Activated CD4-positive, alpha-beta memory T cell treated with anti-CD3 and anti-CD28 coated beads for 36 hours (primary cell): Measurements from ENCODE around the gene BLTP3A. TPM values are rescaled to one million over a fixed set of nuclear protein-coding genes. Genes with fewer than 3 reads are reported as not detected.
"Not testable (repeated sequence)": the region's sequence is repeated elsewhere in the genome, so short reads cannot be mapped to it uniquely, and the experiment has no call there.

ENCODE experiments used
- CTCF ChIA-PET: fragments of 350-600 bp; sonication (Branson Sonifier 250); formaldehyde crosslinking; loops from one replicate; lab custom pipeline; 2021; ENCODE audit warnings: antibody characterized with exemption, inconsistent platforms; lab: Charles Lee
- POLR2A ChIA-PET: fragments of 350-600 bp; sonication (Branson Sonifier 250); formaldehyde crosslinking; loops from one replicate; lab custom pipeline; 2021; ENCODE audit warnings: antibody characterized with exemption; lab: Charles Lee
- DNase-seq: peaks from one replicate; pipeline ENCODE4 v3.0.0-alpha.2; 2020
- H3K27ac Mint-ChIP-seq: one replicate; pipeline ENCODE4 v1.8.0; 2021; ENCODE audit warnings: mixed read lengths
- H3K27me3 Mint-ChIP-seq: one replicate; pipeline ENCODE4 v1.8.0; 2021; ENCODE audit warnings: mixed read lengths
- H3K36me3 Mint-ChIP-seq: one replicate; pipeline ENCODE4 v1.8.0; 2021; ENCODE audit warnings: mixed read lengths
- H3K4me1 Mint-ChIP-seq: one replicate; pipeline ENCODE4 v1.8.0; 2021; ENCODE audit warnings: low read depth, mixed read lengths
- H3K4me3 Mint-ChIP-seq: one replicate; pipeline ENCODE4 v1.8.0; 2021; ENCODE audit warnings: mild to moderate bottlenecking, mixed read lengths
- H3K9me3 Mint-ChIP-seq: one replicate; pipeline ENCODE4 v1.8.0; 2021; ENCODE audit warnings: mixed read lengths
- intact Hi-C: fragments of 100-400 bp; cut with micrococcal nuclease; formaldehyde crosslinking; loops from one replicate; pipeline ENCODE4 v1.15.1; 2023
- total RNA-seq, 2 experiments: library from RNA; stranded (reverse); gene quantifications; one replicate each; pipeline ENCODE4 v1.2.3, GENCODE V29; 2021

The BLTP3A gene
- total RNA-seq, 2 experiments from 2014 or later: 14.1 to 14.6 TPM

GRCh38 chr6:34760108-34760507 lies 31.8 kb upstream of the BLTP3A start:
- no peak overlapping the region for H3K27ac Mint-ChIP-seq
- H3K4me3 Mint-ChIP-seq: no peak overlapping the region
- intact Hi-C loops: no loop called here
- CTCF ChIA-PET: no interaction called here
- no peak for DNase-seq
- peaks cover 16% of the 10 kb centered on the region for H3K36me3 Mint-ChIP-seq
- peaks cover 9% of the 10 kb centered on the region for H3K4me1 Mint-ChIP-seq
- POLR2A ChIA-PET: no interaction called here
- H3K9me3 Mint-ChIP-seq: no peaks in the 10 kb centered on the region
- no peaks in the 10 kb centered on the region for H3K27me3 Mint-ChIP-seq

- DNase-seq, H3K9me3 Mint-ChIP-seq, POLR2A ChIA-PET: not testable (repeated sequence)
Measured at GRCh38 chr6:34761681-34762080, 30.2 kb upstream of the BLTP3A start.

DNA sequence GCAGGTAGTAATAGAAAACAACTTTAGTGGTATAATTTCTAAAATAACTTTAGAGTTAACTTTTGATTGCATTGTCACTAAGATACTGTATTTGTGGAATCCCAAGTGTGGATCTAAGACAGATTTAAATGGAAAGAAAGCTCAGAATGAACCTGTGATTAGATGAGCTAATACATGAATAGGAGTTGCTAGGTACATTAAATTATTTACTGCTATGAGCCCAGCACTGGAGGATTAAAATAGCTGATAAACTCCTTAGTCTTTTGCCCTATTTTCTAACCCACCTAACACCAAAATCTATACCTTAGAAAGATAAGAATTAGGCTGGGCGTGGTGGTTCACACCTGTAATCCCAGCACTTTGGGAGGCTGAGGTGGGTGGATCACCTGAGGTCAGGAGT lies 23.7 kb upstream of the BLTP3A start:
- H3K27me3 Mint-ChIP-seq: no peaks in the 10 kb centered on the region
- H3K9me3 Mint-ChIP-seq: no peaks in the 10 kb centered on the region
- H3K27ac Mint-ChIP-seq: no peak overlapping the region
- CTCF ChIA-PET: no interaction called here
- intact Hi-C loops: no loop called here
- peaks cover 37% of the 10 kb centered on the region for H3K36me3 Mint-ChIP-seq
- no peak overlapping the region for H3K4me3 Mint-ChIP-seq
- peaks cover 14% of the 10 kb centered on the region for H3K4me1 Mint-ChIP-seq
- POLR2A ChIA-PET: no interaction called here
- no peak for DNase-seq

More at GRCh38 chr6:34761681-34762080, 30.2 kb upstream of the BLTP3A start:
- CTCF ChIA-PET, intact Hi-C loops, H3K4me1 Mint-ChIP-seq, H3K27me3 Mint-ChIP-seq, H3K4me3 Mint-ChIP-seq, H3K27ac Mint-ChIP-seq: not testable (repeated sequence)
- H3K36me3 Mint-ChIP-seq: peaks cover 17% of the 10 kb centered on the region

DNA sequence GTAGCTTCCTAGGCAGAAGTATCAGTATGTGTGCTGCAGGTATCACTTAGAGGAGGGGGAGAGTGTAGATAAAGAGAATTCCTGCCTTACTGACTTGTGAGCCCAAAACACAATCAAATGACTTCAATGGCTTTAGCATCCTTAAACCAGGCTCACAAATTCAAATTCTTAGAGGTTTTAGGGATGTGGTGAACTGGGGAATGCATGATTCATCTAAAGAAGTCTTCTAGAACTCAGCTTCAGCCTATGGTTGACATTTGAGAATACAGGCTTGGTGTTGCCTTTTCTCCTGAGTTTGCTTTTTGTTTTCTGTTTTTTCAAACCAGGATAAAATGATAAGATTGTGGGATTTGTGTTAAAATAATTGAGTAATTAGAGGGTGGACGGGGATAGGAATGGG lies 20.2 kb upstream of the BLTP3A start:
- Mint-ChIP-seq H3K4me3 (no peak overlapping the region), H3K4me1 (peaks cover 14% of the 10 kb centered on the region), H3K36me3 (peaks cover 42% of the 10 kb centered on the region), H3K27me3 (no peaks in the 10 kb centered on the region), H3K27ac (no peak overlapping the region), H3K9me3 (no peaks in the 10 kb centered on the region)
- intact Hi-C loops: no loop called here
- ChIA-PET CTCF (no interaction called here), POLR2A (no interaction called here)
- no peak for DNase-seq

DNA sequence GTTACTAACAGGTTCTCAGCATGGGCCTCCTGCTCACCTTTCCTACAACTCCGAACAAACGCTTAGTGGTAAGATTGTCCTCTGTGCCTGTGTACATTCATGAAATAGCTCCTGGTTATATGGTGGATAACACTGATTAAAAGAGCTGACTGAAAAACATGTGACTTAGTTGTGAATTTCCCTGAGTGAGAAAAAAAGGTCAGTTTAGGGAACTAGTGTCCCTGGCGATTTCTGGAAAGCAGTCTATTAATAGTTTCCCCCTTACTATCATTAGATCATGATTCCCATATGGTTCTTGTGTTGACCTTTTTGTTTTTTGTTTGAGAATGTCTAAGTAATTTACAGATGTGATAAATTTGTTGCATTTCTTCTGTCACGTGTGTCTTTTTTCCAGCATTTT lies 18.9 kb upstream of the BLTP3A start:
- DNase-seq: no peak
- ChIA-PET POLR2A (interaction anchor here (1.3 kb wide), 1 partner anchor 19 kb away, joined by 4 read pairs; the partner anchor contains the start of gene BLTP3A), CTCF (no interaction called here)
- Mint-ChIP-seq H3K36me3 (peaks cover 34% of the 10 kb centered on the region), H3K4me3 (no peak overlapping the region), H3K27ac (no peak overlapping the region), H3K9me3 (no peaks in the 10 kb centered on the region), H3K27me3 (no peaks in the 10 kb centered on the region), H3K4me1 (peaks cover 14% of the 10 kb centered on the region)
- intact Hi-C loops: no loop called here

DNA sequence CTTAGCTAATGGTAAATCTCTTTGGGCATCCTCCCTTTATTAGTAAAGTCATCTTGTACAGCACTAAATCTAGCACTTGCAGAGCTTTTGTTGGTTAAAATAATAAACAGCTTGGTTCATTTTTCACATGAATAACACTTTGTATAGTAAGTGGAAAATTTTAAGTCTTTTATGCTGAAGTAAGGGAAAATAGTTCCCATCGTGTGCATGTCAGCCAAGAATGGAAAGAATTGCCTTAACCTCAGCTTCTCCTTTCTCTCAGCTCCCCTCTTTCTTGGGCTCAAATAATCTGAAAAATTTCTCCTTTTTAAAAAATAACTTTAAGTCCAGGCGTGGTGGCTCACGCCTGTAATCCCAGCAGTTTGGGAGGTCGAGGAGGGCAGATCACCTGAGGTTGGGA lies 18.0 kb upstream of the BLTP3A start:
- ChIA-PET POLR2A (interaction anchor here (1.3 kb wide), 1 partner anchor 18 kb away, joined by 4 read pairs; the partner anchor contains the start of gene BLTP3A), CTCF (interaction anchor here (0.7 to 1.2 kb wide), 3 partner anchors 10 to 433 kb away, joined by 3 read pairs; no protein-coding TSS in a partner anchor)
- no peak for DNase-seq
- Mint-ChIP-seq H3K27me3 (no peaks in the 10 kb centered on the region), H3K9me3 (no peaks in the 10 kb centered on the region), H3K4me3 (no peak overlapping the region), H3K36me3 (peaks cover 32% of the 10 kb centered on the region), H3K27ac (no peak overlapping the region), H3K4me1 (peaks cover 14% of the 10 kb centered on the region)
- intact Hi-C loops: no loop called here

DNA sequence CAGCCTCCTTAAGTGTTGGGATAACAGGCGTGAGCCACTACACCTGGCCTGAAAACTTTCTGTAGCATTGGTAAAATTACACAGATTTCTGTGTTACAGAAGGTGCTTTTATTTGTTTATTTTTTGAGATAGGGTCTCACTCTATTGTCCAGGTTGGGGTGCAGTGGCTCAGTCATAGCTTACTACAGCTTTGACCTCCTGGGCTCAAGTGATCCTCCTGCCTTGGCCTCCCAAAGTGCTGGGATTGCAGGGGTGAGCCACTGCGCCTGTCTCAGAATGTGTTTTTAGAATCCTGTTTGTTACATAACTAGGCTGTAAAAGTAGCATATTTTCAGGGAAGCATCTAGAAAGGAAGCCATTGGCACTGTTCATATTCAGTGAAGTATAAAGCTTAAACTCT lies 16.9 kb upstream of the BLTP3A start:
- intact Hi-C loops: no loop called here
- no peak for DNase-seq
- Mint-ChIP-seq H3K4me3 (no peak overlapping the region), H3K4me1 (peaks cover 14% of the 10 kb centered on the region), H3K9me3 (no peaks in the 10 kb centered on the region), H3K36me3 (peaks cover 27% of the 10 kb centered on the region), H3K27ac (no peak overlapping the region), H3K27me3 (no peaks in the 10 kb centered on the region)
- ChIA-PET POLR2A (no interaction called here), CTCF (no interaction called here)

DNA sequence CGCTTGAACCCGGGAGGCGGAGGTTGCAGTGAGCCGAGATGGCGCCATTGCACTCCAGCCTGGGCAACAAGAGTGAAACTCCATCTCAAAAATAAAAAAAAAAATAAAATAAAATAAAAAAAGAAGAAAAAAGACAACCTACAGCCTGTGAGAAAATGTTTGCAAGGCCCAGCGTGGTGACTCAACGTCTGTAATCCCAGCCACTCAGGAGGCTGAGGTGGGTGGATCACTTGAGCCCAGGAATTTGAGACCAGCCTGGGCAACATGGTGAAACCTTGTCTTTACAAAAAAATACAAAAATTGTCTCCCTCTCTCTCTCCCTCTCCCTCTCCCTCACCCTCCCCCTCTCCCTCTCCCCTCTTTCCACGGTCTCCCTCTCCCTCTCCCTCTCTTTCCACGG lies 6.5 kb upstream of the BLTP3A start:
- DNase-seq, H3K4me1 Mint-ChIP-seq, H3K4me3 Mint-ChIP-seq, H3K27ac Mint-ChIP-seq, H3K36me3 Mint-ChIP-seq, intact Hi-C loops, H3K9me3 Mint-ChIP-seq, CTCF ChIA-PET, H3K27me3 Mint-ChIP-seq, POLR2A ChIA-PET: not testable (repeated sequence)

GRCh38 chr6:34787152-34787551 lies 4.7 kb upstream of the BLTP3A start:
- H3K27ac Mint-ChIP-seq, H3K4me1 Mint-ChIP-seq, POLR2A ChIA-PET, H3K27me3 Mint-ChIP-seq, H3K9me3 Mint-ChIP-seq, CTCF ChIA-PET, DNase-seq, H3K36me3 Mint-ChIP-seq, intact Hi-C loops, H3K4me3 Mint-ChIP-seq: not testable (repeated sequence)

DNA sequence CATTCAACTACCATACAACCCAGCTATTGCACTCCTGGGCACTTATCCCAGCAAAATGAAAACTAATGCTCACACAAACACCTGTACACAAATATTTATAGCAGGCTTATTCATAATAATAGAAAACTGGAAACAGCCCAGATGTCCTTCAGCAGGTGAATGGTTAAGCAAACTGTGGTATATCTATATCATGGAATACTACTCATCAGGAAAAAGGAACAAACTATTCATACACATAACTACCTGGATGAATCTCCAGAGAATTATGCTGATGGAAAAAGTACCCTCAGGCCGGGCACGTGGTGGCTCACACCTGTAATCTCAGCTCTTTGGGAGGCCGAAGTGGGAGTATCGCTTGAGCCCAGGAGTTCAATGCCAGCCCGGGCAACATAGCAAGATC lies 3.8 kb upstream of the BLTP3A start:
- ChIA-PET POLR2A (no interaction called here), CTCF (no interaction called here)
- no peak overlapping the region for H3K27ac Mint-ChIP-seq
- DNase-seq: no peak
- no peaks in the 10 kb centered on the region for H3K27me3 Mint-ChIP-seq
- peaks cover 8% of the 10 kb centered on the region for H3K4me1 Mint-ChIP-seq
- H3K36me3 Mint-ChIP-seq: peaks cover 5% of the 10 kb centered on the region
- intact Hi-C loops: no loop called here
- no peak overlapping the region for H3K4me3 Mint-ChIP-seq
- H3K9me3 Mint-ChIP-seq: no peaks in the 10 kb centered on the region

GRCh38 chr6:34791164-34791700 lies 651 bp upstream of the BLTP3A start:
- H3K4me3 Mint-ChIP-seq: peak overlapping the region; percentile 91
- H3K9me3 Mint-ChIP-seq: no peaks in the 10 kb centered on the region
- peaks cover 5% of the 10 kb centered on the region for H3K36me3 Mint-ChIP-seq
- peaks cover 15% of the 10 kb centered on the region for H3K4me1 Mint-ChIP-seq
- H3K27me3 Mint-ChIP-seq: no peaks in the 10 kb centered on the region
- peak overlapping the region; percentile 90 for H3K27ac Mint-ChIP-seq
- DNase-seq: peak; percentile 58
- ChIA-PET CTCF (interaction anchor here (0.6 to 2.3 kb wide), 11 partner anchors 8 to 374 kb away, joined by 3 to 8 read pairs (median 4); partner anchors contain the start of genes SNRPC and TAF11), POLR2A (interaction anchor here (0.7 to 3.1 kb wide), 9 partner anchors 9 to 119 kb away, joined by 3 to 19 read pairs (median 4); partner anchors contain the start of genes ANKS1A, SNRPC and TAF11)
- intact Hi-C loops: loop anchor here (1.0 kb wide), 1 partner anchor 34 kb away; the partner anchor contains the start of gene SNRPC

DNA sequence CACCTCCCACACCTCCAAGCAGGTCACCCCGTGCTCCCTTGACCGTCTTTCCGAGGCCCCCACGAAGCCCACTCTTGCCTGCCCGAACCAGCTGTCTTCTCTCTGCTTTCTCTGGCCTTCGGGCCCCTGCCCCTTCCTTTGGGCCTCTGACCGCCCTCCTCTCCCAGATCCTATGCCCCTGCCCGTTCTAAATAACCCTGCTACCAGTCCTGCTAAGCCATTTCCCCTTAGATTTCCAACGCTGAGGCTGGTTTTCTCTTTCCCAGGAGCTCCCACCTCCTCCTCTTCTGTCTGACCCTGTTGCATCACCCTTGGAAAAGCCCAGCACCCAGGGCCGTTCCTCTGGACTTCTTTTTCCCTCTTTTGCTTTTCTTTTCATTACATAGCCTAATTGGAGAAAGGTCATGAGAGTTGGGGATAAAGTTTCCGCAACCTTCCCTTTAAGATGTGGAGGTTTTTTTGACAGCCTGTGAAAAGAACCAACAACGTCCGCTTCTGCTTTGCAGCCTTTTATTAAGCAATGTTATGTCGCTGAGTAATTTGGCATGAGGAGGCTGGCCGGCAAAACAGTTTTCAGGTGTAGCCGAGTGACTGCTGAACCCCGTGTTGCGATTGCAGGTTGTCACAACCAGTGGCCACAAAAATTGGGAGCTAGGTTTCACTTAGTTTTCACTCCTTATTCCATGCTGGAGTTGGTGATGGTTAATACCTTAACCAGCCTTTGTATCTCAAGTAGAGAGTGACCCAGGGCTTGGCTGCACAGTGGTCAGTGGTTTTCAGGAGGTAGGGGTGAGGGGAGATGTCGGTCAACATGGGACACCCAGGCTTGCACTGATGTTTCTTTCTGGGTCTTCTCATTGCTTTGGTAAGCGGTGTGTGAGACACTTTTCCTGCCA lies 970 bp downstream of the BLTP3A start:
- H3K4me3 Mint-ChIP-seq: peak overlapping the region; percentile 91
- peaks cover 15% of the 10 kb centered on the region for H3K4me1 Mint-ChIP-seq
- DNase-seq: peak; percentile 49
- H3K27me3 Mint-ChIP-seq: no peaks in the 10 kb centered on the region
- peaks cover 5% of the 10 kb centered on the region for H3K36me3 Mint-ChIP-seq
- ChIA-PET CTCF (interaction anchor here (1.2 to 2.3 kb wide), 3 partner anchors 11 to 19 kb away, joined by 4 to 8 read pairs (median 4); no protein-coding TSS in a partner anchor), POLR2A (interaction anchor here (1.0 to 3.1 kb wide), 7 partner anchors 8 to 255 kb away, joined by 3 to 19 read pairs (median 4); partner anchors contain the start of genes ANKS1A, SNRPC and TAF11)
- peak overlapping the region; percentile 83 for H3K27ac Mint-ChIP-seq
- no peaks in the 10 kb centered on the region for H3K9me3 Mint-ChIP-seq
- intact Hi-C loops: loop anchor here (2.0 kb wide), 1 partner anchor 96 kb away; the partner anchor contains the start of genes ANKS1A and TAF11
